Tibial nerve (tissue), 4 donors: ENCODE results near the gene SAC3D1. TPM values are rescaled to one million over a fixed set of nuclear protein-coding genes. Genes with fewer than 3 reads are reported as not detected.
"Not testable (repeated sequence)": the region's sequence is repeated elsewhere in the genome, so short reads cannot be mapped to it uniquely, and the experiment has no call there.

ENCODE experiments used
- DNase-seq, 2 donors: peaks; one replicate each; pipeline ENCODE4 v3.0.0-alpha.2; 2019; ENCODE audit warnings: low spot score in 2 of 2
- H3K27ac ChIP-seq, 4 donors: fragments of 200-600 bp; sonication (generic) in 3 of 4; one replicate each; pipeline ENCODE4 v1.5.1; 2017 to 2019; ENCODE audit warnings: mild to moderate bottlenecking in 1 of 4
- H3K27me3 ChIP-seq, 2 donors: fragments of 200-600 bp; sonication (generic) in 1 of 2; one replicate each; pipeline versions ENCODE4 v1.5.1 to v1.6.0; 2017 to 2019
- H3K36me3 ChIP-seq, 3 donors: fragments of 200-600 bp; sonication (generic); one replicate each; pipeline ENCODE4 v1.5.1; 2018 to 2019
- H3K4me1 ChIP-seq, 4 donors: fragments of 200-600 bp; sonication (generic) in 3 of 4; one replicate each; pipeline ENCODE4 v1.5.1; 2017 to 2019
- H3K4me3 ChIP-seq, 4 donors: fragments of 200-600 bp; sonication (generic) in 3 of 4; one replicate each; pipeline ENCODE4 v1.5.1; 2017 to 2019; ENCODE audit warnings: mild to moderate bottlenecking in 1 of 4, moderate library complexity in 1 of 4
- H3K9me3 ChIP-seq, 4 donors: fragments of 200-600 bp; sonication (generic) in 3 of 4; one replicate each; pipeline ENCODE4 v1.5.1; 2017 to 2019
- CTCF ChIP-seq, 5 experiments: fragments of 200-600 bp in 3 of 5; fragments of 450-650 bp in 2 of 5; sonication (generic) in 3 of 5; IDR thresholded peaks; one replicate each; pipeline ENCODE4 v1.5.1; 2016 to 2019; ENCODE audit warnings: antibody characterized with exemption in 5 of 5, mild to moderate bottlenecking in 3 of 5, moderate library complexity in 2 of 5
- EP300 ChIP-seq, 2 donors: sonication (generic); formaldehyde crosslinking; IDR thresholded peaks; one replicate each; pipeline ENCODE4 v1.6.1; 2017; ENCODE audit warnings: antibody characterized with exemption in 2 of 2, mild to moderate bottlenecking in 1 of 2
- POLR2A ChIP-seq, 2 donors: fragments of 450-650 bp; IDR thresholded peaks; one replicate each; pipeline ENCODE4 v1.6.1; 2017; ENCODE audit warnings: antibody characterized with exemption in 2 of 2, mild to moderate bottlenecking in 2 of 2, moderate library complexity in 2 of 2
- whole genome bisulfite sequencing, 2 donors: methylation state at CpG; one replicate each; pipeline ENCODE4 v1.1.5; 2018; 5-methylcytosine and 5-hydroxymethylcytosine counted together
- total RNA-seq, 4 donors: library from RNA; depleted of rRNA; stranded (reverse); fragments of >200 nt; gene quantifications; one replicate each; pipeline ENCODE4 v1.1.0, GENCODE V29; 2016

SAC3D1 gene
- total RNA-seq, 4 donors from 2014 or later = 10.6 to 16.3 (median 14.1) TPM

DNA sequence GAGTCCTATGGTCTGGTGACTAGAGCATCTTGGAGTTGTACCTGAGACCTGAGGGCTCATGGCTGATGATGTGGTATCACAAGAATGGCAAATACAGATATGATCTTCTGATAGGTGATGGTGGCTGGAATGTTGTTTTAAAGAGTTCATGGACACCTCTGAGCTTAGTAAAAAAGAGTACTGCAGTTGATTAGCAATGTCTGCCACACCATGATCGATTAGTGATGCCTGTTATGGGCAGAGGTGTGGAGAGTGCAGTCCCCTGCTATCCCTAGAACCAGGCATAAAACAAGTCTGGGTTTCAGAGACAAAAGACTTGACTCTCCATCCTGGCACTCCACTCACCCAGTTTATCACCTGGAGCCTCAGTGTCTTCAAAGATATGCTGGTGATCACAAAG is 42.9 kb upstream of the SAC3D1 start:
- WGBS, 2 donors = 93 to 100% methylated on average over 1 of the region's 1 CpG
- H3K27ac ChIP-seq = peak overlapping the region in 1 of 4 donors; percentile 54

GRCh38 chr11:64998690-64999431 is 42.1 kb upstream of the SAC3D1 start:
- no peak for TF ChIP-seq POLR2A (IDR thresholded peaks at IDR 0.05)
- no peak for TF ChIP-seq CTCF (IDR thresholded peaks at IDR 0.05)
- no peak for TF ChIP-seq EP300 (IDR thresholded peaks at IDR 0.05)
- WGBS, 2 donors = 62 to 77% methylated on average over 9 of the region's 9 CpGs
- no peak for DNase-seq

More for the DNA sequence above, 42.9 kb upstream of the SAC3D1 start:
- peaks cover 0 to 15% (median 4%) of the 10 kb centered on the region in 4 donors for H3K4me1 ChIP-seq
- no peak for DNase-seq
- no peaks in the 10 kb centered on the region for H3K27me3 ChIP-seq
- TF ChIP-seq POLR2A (IDR thresholded peaks at IDR 0.05) (no peak), CTCF (IDR thresholded peaks at IDR 0.05) (no peak), EP300 (IDR thresholded peaks at IDR 0.05) (no peak)
- H3K9me3 ChIP-seq = no peaks in the 10 kb centered on the region
- no peak overlapping the region for H3K4me3 ChIP-seq
- no peaks in the 10 kb centered on the region for H3K36me3 ChIP-seq

DNA sequence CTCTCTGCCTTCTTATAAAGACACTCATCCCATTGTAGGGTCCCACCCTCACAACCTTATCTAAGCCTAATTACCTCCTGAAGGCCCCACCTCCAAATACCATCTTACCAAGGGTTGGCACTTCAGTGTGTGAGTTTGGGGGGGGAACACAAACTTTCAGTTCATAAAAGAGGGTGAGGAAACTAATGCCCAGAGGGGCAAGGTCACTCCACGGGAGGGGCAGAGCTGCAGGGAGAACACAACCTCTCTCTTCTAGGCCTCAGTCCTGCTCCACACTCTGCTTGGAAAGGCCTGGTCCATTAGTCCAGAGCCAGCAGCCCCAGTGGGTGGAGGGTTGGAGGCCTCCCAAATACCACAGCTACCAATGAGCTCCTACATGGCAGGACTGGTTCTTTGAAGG is 41.5 kb upstream of the SAC3D1 start:
- TF ChIP-seq CTCF (IDR thresholded peaks at IDR 0.05) = no peak
- no peak for TF ChIP-seq POLR2A (IDR thresholded peaks at IDR 0.05)
- TF ChIP-seq EP300 (IDR thresholded peaks at IDR 0.05) = no peak
- peak overlapping the region in 1 of 4 donors; percentile 54 for H3K27ac ChIP-seq
- peaks cover 0 to 15% (median 4%) of the 10 kb centered on the region in 4 donors for H3K4me1 ChIP-seq
- no peaks in the 10 kb centered on the region for H3K36me3 ChIP-seq
- WGBS, 2 donors = 60 to 67% methylated on average over 1 of the region's 1 CpG
- DNase-seq = no peak
- H3K4me3 ChIP-seq = no peak overlapping the region
- no peaks in the 10 kb centered on the region for H3K9me3 ChIP-seq
- H3K27me3 ChIP-seq = no peaks in the 10 kb centered on the region

More at GRCh38 chr11:64998690-64999431, 42.1 kb upstream of the SAC3D1 start:
- H3K4me1 ChIP-seq = peaks cover 0 to 15% (median 4%) of the 10 kb centered on the region in 4 donors
- H3K27ac ChIP-seq = peak overlapping the region in 1 of 4 donors; percentile 54
- H3K9me3 ChIP-seq = no peaks in the 10 kb centered on the region
- H3K36me3 ChIP-seq = no peaks in the 10 kb centered on the region
- no peak overlapping the region for H3K4me3 ChIP-seq
- no peaks in the 10 kb centered on the region for H3K27me3 ChIP-seq

DNA sequence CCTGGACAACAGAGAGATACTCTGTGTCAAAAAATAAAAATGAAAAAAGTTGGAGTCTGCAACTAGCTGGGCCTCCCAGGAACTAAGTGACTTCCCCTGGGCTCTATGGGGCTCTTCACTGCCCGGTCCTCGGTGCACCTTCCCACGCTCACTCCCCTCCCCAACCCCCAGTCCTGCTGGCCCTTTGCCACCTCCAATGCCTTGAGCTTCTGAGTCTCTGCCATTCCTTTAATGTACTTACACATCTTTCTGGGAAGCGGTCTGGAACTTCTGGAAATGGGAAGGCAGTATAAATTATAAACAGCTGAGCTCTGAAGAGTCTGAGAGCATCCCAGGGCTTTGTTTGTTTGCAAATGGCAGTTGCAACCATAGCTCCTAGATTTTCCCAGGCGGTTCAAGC is 38.3 kb upstream of the SAC3D1 start:
- H3K27ac ChIP-seq = no peak overlapping the region
- DNase-seq = no peak
- no peaks in the 10 kb centered on the region for H3K27me3 ChIP-seq
- no peaks in the 10 kb centered on the region for H3K36me3 ChIP-seq
- 45 to 48% methylated on average over 5 of the region's 5 CpGs for WGBS, 2 donors
- TF ChIP-seq POLR2A (IDR thresholded peaks at IDR 0.05) (no peak), EP300 (IDR thresholded peaks at IDR 0.05) (no peak)
- no peaks in the 10 kb centered on the region for H3K9me3 ChIP-seq
- H3K4me3 ChIP-seq = no peak overlapping the region
- no peaks in the 10 kb centered on the region for H3K4me1 ChIP-seq

- TF ChIP-seq POLR2A (IDR thresholded peaks at IDR 0.05) = no peak
- no peaks in the 10 kb centered on the region for H3K36me3 ChIP-seq
- H3K9me3 ChIP-seq = no peaks in the 10 kb centered on the region
- no peaks in the 10 kb centered on the region for H3K27me3 ChIP-seq
- WGBS, 2 donors = 63% methylated on average over 7 of the region's 7 CpGs
- H3K4me1 ChIP-seq = no peaks in the 10 kb centered on the region
- H3K4me3 ChIP-seq = no peak overlapping the region
- H3K27ac ChIP-seq = no peak overlapping the region
- no peak for DNase-seq
Observed at GRCh38 chr11:65003282-65003681, 37.7 kb upstream of the SAC3D1 start.

GRCh38 chr11:65003968-65004367 is 37.0 kb upstream of the SAC3D1 start:
- not testable (repeated sequence) for H3K27me3 ChIP-seq, DNase-seq, H3K9me3 ChIP-seq, H3K36me3 ChIP-seq, H3K4me1 ChIP-seq, H3K4me3 ChIP-seq, H3K27ac ChIP-seq
- WGBS, 2 donors = 60 to 61% methylated on average over 3 of the region's 3 CpGs
